ENCODE results near the gene CC2D2A.

CC2D2A gene

DNA sequence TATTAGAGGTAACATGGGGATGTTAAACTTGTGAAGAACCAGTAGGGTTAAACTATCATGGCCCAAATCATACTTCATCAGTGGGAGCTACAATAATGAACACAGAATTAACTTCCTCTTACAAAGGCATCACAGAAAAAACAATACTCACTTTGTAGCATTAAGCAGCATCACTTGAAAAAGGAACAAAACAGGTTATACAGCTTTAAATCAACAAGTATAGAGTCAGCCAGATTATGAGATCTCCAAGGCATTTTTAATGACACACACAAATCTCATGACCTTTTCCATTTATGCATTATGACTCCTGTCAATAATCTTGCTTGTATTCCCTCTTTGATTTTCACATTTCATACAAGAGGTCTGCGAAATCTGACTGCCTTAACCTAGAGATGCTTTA lies 167.1 kb downstream of the CC2D2A start:
- Histone ChIP-seq H3K36me3 (ENCODE audit: insufficient read depth, low read length) (peaks cover 55% of the 10 kb centered on the region), H3K27ac (no peak overlapping the region), H3K9me3 (ENCODE audit: low read depth, low read length) (no peaks in the 10 kb centered on the region), H3K9ac (ENCODE audit: insufficient read length) (no peak overlapping the region), H3K4me3 (no peak overlapping the region)
- no peak for TF ChIP-seq FOXP2 (optimal IDR thresholded peaks at IDR 0.05; ENCODE audit: control extremely low read depth, extremely low read length, insufficient read depth)
- TF ChIP-seq EZH2 (IDR thresholded peaks at IDR 0.05): no peak
- TF ChIP-seq POLR2AphosphoS5 (IDR thresholded peaks at IDR 0.05; ENCODE audit: borderline replicate concordance, low read depth, low read length): no peak
- DNase-seq (ENCODE audit: low read depth, low spot score): no peak

GRCh38 chr4:15638418-15638817 lies 168.7 kb downstream of the CC2D2A start:
- Histone ChIP-seq H3K36me3 (ENCODE audit: insufficient read depth, low read length) (peaks cover 45% of the 10 kb centered on the region), H3K9ac (ENCODE audit: insufficient read length) (no peak overlapping the region), H3K4me3 (no peak overlapping the region), H3K27ac (no peak overlapping the region), H3K9me3 (ENCODE audit: low read depth, low read length) (no peaks in the 10 kb centered on the region)
- no peak for DNase-seq (ENCODE audit: low read depth, low spot score)
- TF ChIP-seq POLR2AphosphoS5 (IDR thresholded peaks at IDR 0.05; ENCODE audit: borderline replicate concordance, low read depth, low read length) (no peak), FOXP2 (optimal IDR thresholded peaks at IDR 0.05; ENCODE audit: control extremely low read depth, extremely low read length, insufficient read depth) (no peak), EZH2 (IDR thresholded peaks at IDR 0.05) (no peak)

- no peak overlapping the region for H3K9ac ChIP-seq (ENCODE audit: insufficient read length)
- H3K36me3 ChIP-seq (ENCODE audit: insufficient read depth, low read length): no peaks in the 10 kb centered on the region
- H3K27ac ChIP-seq: no peak overlapping the region
- TF ChIP-seq FOXP2 (optimal IDR thresholded peaks at IDR 0.05; ENCODE audit: control extremely low read depth, extremely low read length, insufficient read depth) (no peak), POLR2AphosphoS5 (IDR thresholded peaks at IDR 0.05; ENCODE audit: borderline replicate concordance, low read depth, low read length) (no peak), EZH2 (IDR thresholded peaks at IDR 0.05) (no peak)
- no peak overlapping the region for H3K4me3 ChIP-seq
- no peaks in the 10 kb centered on the region for H3K9me3 ChIP-seq (ENCODE audit: low read depth, low read length)
- DNase-seq (ENCODE audit: low read depth, low spot score): no peak
These were observed 178.9 kb downstream of the CC2D2A start for GRCh38 chr4:15648600-15648999.

DNA sequence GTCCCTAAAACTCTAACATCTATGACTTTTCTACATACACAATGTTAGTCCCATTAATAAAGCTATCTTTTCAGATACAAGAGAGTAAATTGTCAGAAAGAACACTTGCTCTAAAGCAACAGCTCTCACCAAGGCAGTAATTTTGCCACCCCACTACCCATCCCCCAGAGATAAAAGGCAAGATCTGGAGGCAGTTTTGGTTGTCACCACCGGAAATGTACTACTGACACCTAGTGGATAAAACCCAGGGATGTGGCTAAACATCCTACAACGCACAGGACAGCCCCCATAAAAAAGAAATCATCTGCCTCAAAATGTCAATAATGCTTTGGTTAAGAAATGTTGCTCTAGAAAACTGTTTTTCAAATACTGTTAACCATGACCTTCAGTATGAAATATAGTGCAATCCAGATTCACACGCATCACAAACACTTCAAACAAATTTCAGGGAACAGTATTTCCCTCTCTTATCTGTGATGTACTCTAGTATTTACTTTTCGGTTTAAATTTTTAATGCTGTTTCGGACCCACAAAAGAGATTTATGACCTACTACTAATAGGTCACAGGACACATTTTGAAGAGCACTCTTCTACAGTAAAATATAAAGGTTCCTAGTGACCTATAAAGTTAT lies 180.3 kb downstream of the CC2D2A start:
- Histone ChIP-seq H3K27ac (peak overlapping the region; percentile 78), H3K9ac (ENCODE audit: insufficient read length) (peak overlapping the region; percentile 53), H3K36me3 (ENCODE audit: insufficient read depth, low read length) (no peaks in the 10 kb centered on the region), H3K9me3 (ENCODE audit: low read depth, low read length) (no peaks in the 10 kb centered on the region), H3K4me3 (peak overlapping the region; percentile 39; the same call in 1 of the 2 replicates)
- TF ChIP-seq POLR2AphosphoS5 (IDR thresholded peaks at IDR 0.05; ENCODE audit: borderline replicate concordance, low read depth, low read length): no peak
- no peak for TF ChIP-seq EZH2 (IDR thresholded peaks at IDR 0.05)
- no peak for TF ChIP-seq FOXP2 (optimal IDR thresholded peaks at IDR 0.05; ENCODE audit: control extremely low read depth, extremely low read length, insufficient read depth)
- no peak for DNase-seq (ENCODE audit: low read depth, low spot score)
